HepG2 (cell line): ENCODE measurements around the gene TACC3. TPM values are rescaled to one million over a fixed set of nuclear protein-coding genes. Genes with fewer than 3 reads are reported as not detected.
A peak's percentile ranks its signal among the peaks of the same experiment; 100 is the strongest.

Experiments used
- CTCF ChIP-seq: sonication (generic); formaldehyde crosslinking; IDR thresholded peaks from 2 replicates; pipeline ENCODE4 v1.5.0; 2020; ENCODE audit warnings: mild to moderate bottlenecking, missing genetic modification reagents, moderate library complexity
- EP300 ChIP-seq, 3 experiments: sonication (generic) in 1 of 3; formaldehyde crosslinking in 1 of 3; IDR thresholded peaks; 2 replicates each; pipeline versions ENCODE4 v1.5.1 to v1.6.1; 2011 to 2020; ENCODE audit warnings: low read depth in 2 of 3, low read length in 2 of 3, borderline replicate concordance in 1 of 3, improper control_type of control experiment in 1 of 3, mild to moderate bottlenecking in 1 of 3, missing genetic modification reagents in 1 of 3, moderate library complexity in 1 of 3
- HNF4G ChIP-seq, 2 experiments: sonication (generic) in 1 of 2; formaldehyde crosslinking in 1 of 2; IDR thresholded peaks; 2 replicates each; pipeline versions ENCODE4 v1.4.0 to v1.6.1; 2011 to 2020; ENCODE audit warnings: borderline replicate concordance in 2 of 2, low read depth in 2 of 2, mild to moderate bottlenecking in 2 of 2, low read length in 1 of 2, missing genetic modification reagents in 1 of 2, moderate library complexity in 1 of 2
- HNRNPK ChIP-seq: fragments of 200-400 bp; formaldehyde crosslinking; IDR thresholded peaks from 2 replicates; pipeline ENCODE4 v1.6.1; 2018; ENCODE audit warnings: low read length, low read depth, moderate library complexity, mild to moderate bottlenecking; ENCODE audit not compliant: poor library complexity, severe bottlenecking
- KDM2A ChIP-seq: sonication (generic); formaldehyde crosslinking; IDR thresholded peaks from 2 replicates; pipeline ENCODE4 v1.4.0; 2020; ENCODE audit warnings: low read depth, missing genetic modification reagents, borderline replicate concordance
- KDM3A ChIP-seq: IDR thresholded peaks from 2 replicates; pipeline ENCODE4 v1.6.1; 2018; ENCODE audit warnings: low read depth, missing compliant biosample characterization
- NPAS2 ChIP-seq: sonication (generic); formaldehyde crosslinking; IDR thresholded peaks from 2 replicates; pipeline ENCODE4 v1.8.0; 2022; ENCODE audit warnings: mild to moderate bottlenecking, missing genetic modification reagents, borderline replicate concordance
- PRDM10 ChIP-seq: sonication (generic); formaldehyde crosslinking; IDR thresholded peaks from 2 replicates; pipeline ENCODE4 v1.4.0; 2020; ENCODE audit warnings: low read depth, missing genetic modification reagents
- RAD51 ChIP-seq: fragments of 450-650 bp; IDR thresholded peaks from 2 replicates; pipeline ENCODE4 v1.6.1; 2016; ENCODE audit warnings: borderline replicate concordance
- RFXAP ChIP-seq: sonication (generic); formaldehyde crosslinking; IDR thresholded peaks from 2 replicates; pipeline ENCODE4 v1.4.0; 2020; ENCODE audit warnings: missing genetic modification reagents, borderline replicate concordance
- SP5 ChIP-seq: IDR thresholded peaks from 2 replicates; pipeline ENCODE4 v1.6.1; 2016; ENCODE audit warnings: low read depth, borderline replicate concordance
- ZMAT3 ChIP-seq: sonication (generic); formaldehyde crosslinking; conservative IDR thresholded peaks from 2 replicates; pipeline ENCODE4 v1.7.0; 2021; ENCODE audit warnings: missing genetic modification reagents
- ZNF160 ChIP-seq: sonication (generic); formaldehyde crosslinking; IDR thresholded peaks from 2 replicates; pipeline ENCODE4 v1.8.0; 2022; ENCODE audit warnings: mild to moderate bottlenecking, inconsistent platforms, missing genetic modification reagents
- ZNF18 ChIP-seq: sonication (generic); formaldehyde crosslinking; IDR thresholded peaks from 2 replicates; pipeline ENCODE4 v1.8.0; 2022; ENCODE audit warnings: mild to moderate bottlenecking, missing genetic modification reagents; ENCODE audit not compliant: insufficient replicate concordance
- ZNF567 ChIP-seq: sonication (generic); formaldehyde crosslinking; IDR thresholded peaks from 2 replicates; pipeline ENCODE4 v1.8.1; 2023; ENCODE audit warnings: mild to moderate bottlenecking, missing genetic modification reagents, borderline replicate concordance
- polyA plus RNA-seq, 8 experiments: library from polyadenylated mRNA; depleted of rRNA in 3 of 8; stranded (reverse) in 7 of 8; unstranded in 1 of 8; fragments of >200 nt; fragmentation: Illumina TruSeq in 4 of 8; extraction: Trizol in 4 of 8; gene quantifications; 2 replicates each; pipeline versions ENCODE4 v1.2.1 to v1.2.3, GENCODE V29; 2011 to 2016; ENCODE audit warnings: low read depth in 4 of 8, missing spikeins in 1 of 8, mixed read lengths in 1 of 8; ENCODE audit not compliant: insufficient read depth in 1 of 8
- total RNA-seq, 5 experiments: library from RNA; depleted of rRNA; stranded (reverse); fragments of >200 nt; fragmentation: Illumina TruSeq; extraction: Trizol; gene quantifications; 2 replicates each; pipeline ENCODE4 v1.2.3, GENCODE V29; 2016; ENCODE audit warnings: low read depth in 1 of 5
- TF ChIP-seq, protein P1 (sequence below): sonication (generic); formaldehyde crosslinking; IDR thresholded peaks from 2 replicates; pipeline ENCODE4 v1.8.1; 2023; ENCODE audit warnings: mild to moderate bottlenecking, moderate library complexity, missing genetic modification reagents
- TF ChIP-seq, protein P2 (sequence below): sonication (generic); formaldehyde crosslinking; IDR thresholded peaks from 2 replicates; pipeline ENCODE4 v1.4.0; 2020; ENCODE audit warnings: missing genetic modification reagents, borderline replicate concordance

The TACC3 gene
- total and polyA plus RNA-seq, 2 of the 13 experiments (the other 11 are each of a cell fraction or from before 2014, with no cell fraction given): 20.3 to 21.2 TPM

GRCh38 chr4:1767061-1767769 lies 45.9 kb downstream of the TACC3 start (continued):
- TF ChIP-seq, protein P1, sequence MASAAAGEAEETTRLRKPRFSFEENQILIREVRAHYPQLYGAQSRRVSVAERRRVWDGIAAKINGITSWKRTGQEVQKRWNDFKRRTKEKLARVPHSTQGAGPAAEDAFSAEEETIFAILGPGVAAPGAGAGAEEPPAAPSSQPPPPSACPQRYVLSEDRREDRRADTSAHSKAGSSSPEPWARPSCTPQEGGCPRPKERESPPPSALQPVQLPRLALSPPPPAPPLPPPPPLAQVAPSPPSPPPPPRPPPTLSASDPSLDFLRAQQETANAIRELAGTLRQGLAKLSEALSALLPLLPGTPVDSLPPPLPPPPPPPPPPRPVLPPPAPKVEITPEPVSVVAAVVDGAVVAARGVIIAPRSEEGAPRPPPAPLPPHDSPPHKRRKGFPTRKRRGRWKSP (CRISPR knock-in tag): 0 out of 2 replicates have a peak, but pooled peaks have one; percentile 4
- TF ChIP-seq PRDM10 (CRISPR knock-in tag) (no peak), ZNF567 (CRISPR knock-in tag) (no peak), KDM3A (CRISPR knock-in tag) (no peak), HNF4G (IDR thresholded peaks at IDR 0.05; ENCODE audit: borderline replicate concordance, low read depth, low read length) (peak; percentile 43; the same call in 1 of the 2 replicates), HNF4G (CRISPR knock-in tag; IDR thresholded peaks at IDR 0.05; ENCODE audit: borderline replicate concordance, low read depth) (no peak), HNRNPK (peak; percentile 99), CTCF (peak; percentile 33; the same call in 1 of the 2 replicates), ZNF18 (CRISPR knock-in tag) (peak; percentile 5), SP5 (CRISPR knock-in tag) (peak; percentile 75), RFXAP (CRISPR knock-in tag) (0 out of 2 replicates have a peak, but pooled peaks have one; percentile 4), ZMAT3 (CRISPR knock-in tag) (no peak), KDM2A (CRISPR knock-in tag) (peak; percentile 2; the same call in 1 of the 2 replicates), RAD51 (no peak), NPAS2 (no peak), EP300 (IDR thresholded peaks at IDR 0.05; ENCODE audit: low read depth in 2 of 2, low read length in 2 of 2) (peak in 1 of 2 experiments; percentile 18; a peak in 1 of 4 replicates), EP300 (CRISPR knock-in tag; IDR thresholded peaks at IDR 0.05; ENCODE audit: borderline replicate concordance) (no peak), ZNF160 (CRISPR knock-in tag) (no peak)
- TF ChIP-seq, protein P2, sequence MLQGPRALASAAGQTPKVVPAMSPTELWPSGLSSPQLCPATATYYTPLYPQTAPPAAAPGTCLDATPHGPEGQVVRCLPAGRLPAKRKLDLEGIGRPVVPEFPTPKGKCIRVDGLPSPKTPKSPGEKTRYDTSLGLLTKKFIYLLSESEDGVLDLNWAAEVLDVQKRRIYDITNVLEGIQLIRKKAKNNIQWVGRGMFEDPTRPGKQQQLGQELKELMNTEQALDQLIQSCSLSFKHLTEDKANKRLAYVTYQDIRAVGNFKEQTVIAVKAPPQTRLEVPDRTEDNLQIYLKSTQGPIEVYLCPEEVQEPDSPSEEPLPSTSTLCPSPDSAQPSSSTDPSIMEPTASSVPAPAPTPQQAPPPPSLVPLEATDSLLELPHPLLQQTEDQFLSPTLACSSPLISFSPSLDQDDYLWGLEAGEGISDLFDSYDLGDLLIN: no peak
